Mesenchymal stem cell (in vitro differentiated cells and primary cell): ENCODE measurements around the gene SPATA16.

Source experiments
- DNase-seq: peaks from one replicate; pipeline ENCODE4 v3.0.0-alpha.2; 2013
- H2AFZ ChIP-seq: one replicate; pipeline ENCODE4 v1.6.1; 2013; ENCODE audit warnings: low read depth, mild to moderate bottlenecking, control low read depth, inconsistent platforms, low read length, moderate library complexity
- H2AK5ac ChIP-seq: 2 replicates; pipeline ENCODE4 v1.6.1; 2013; ENCODE audit warnings: low read length, moderate library complexity, mild to moderate bottlenecking, inconsistent platforms; ENCODE audit not compliant: severe bottlenecking
- H2BK120ac ChIP-seq: one replicate; pipeline ENCODE4 v1.6.1; 2013; ENCODE audit warnings: low read depth, mild to moderate bottlenecking, inconsistent platforms, low read length, moderate library complexity
- H2BK12ac ChIP-seq, 2 experiments: one replicate each; pipeline ENCODE4 v1.6.1; 2013; ENCODE audit warnings: inconsistent platforms in 2 of 2, low read length in 2 of 2, mild to moderate bottlenecking in 2 of 2, moderate library complexity in 2 of 2, control low read depth in 1 of 2
- H2BK15ac ChIP-seq: one replicate; pipeline ENCODE4 v1.6.1; 2013; ENCODE audit warnings: mild to moderate bottlenecking, low read depth, inconsistent platforms; ENCODE audit not compliant: poor library complexity, severe bottlenecking
- H2BK5ac ChIP-seq: 2 replicates; pipeline ENCODE4 v1.6.1; 2013; ENCODE audit warnings: low read depth, mild to moderate bottlenecking, low read length, control low read depth, inconsistent platforms; ENCODE audit not compliant: poor library complexity, severe bottlenecking
- H3K14ac ChIP-seq, 2 experiments: one replicate each; pipeline ENCODE4 v1.6.1; 2013; ENCODE audit warnings: inconsistent platforms in 2 of 2, low read length in 2 of 2, control low read depth in 1 of 2, mild to moderate bottlenecking in 1 of 2, moderate library complexity in 1 of 2
- H3K18ac ChIP-seq, 2 experiments: one replicate each; pipeline ENCODE4 v1.6.1; 2013; ENCODE audit warnings: inconsistent platforms in 2 of 2, low read length in 2 of 2, control low read depth in 1 of 2, low read depth in 1 of 2, mild to moderate bottlenecking in 1 of 2
- H3K23ac ChIP-seq, 2 experiments: one replicate each; pipeline ENCODE4 v1.6.1; 2013; ENCODE audit warnings: inconsistent platforms in 2 of 2, low read length in 2 of 2, mild to moderate bottlenecking in 2 of 2, moderate library complexity in 2 of 2, control low read depth in 1 of 2
- H3K27ac ChIP-seq: 2 replicates; pipeline ENCODE4 v1.5.1; 2013; ENCODE audit warnings: mild to moderate bottlenecking, moderate library complexity, low read length, control low read depth, inconsistent platforms; ENCODE audit not compliant: poor library complexity, severe bottlenecking
- H3K27me3 ChIP-seq, 2 experiments: 2 replicates each; pipeline versions ENCODE4 v1.6.1 to v1.7.0; 2013; ENCODE audit warnings: low read length in 2 of 2, mild to moderate bottlenecking in 2 of 2, moderate library complexity in 2 of 2, control low read depth in 1 of 2, inconsistent platforms in 1 of 2; ENCODE audit not compliant: control insufficient read depth in 1 of 2, insufficient read depth in 1 of 2
- H3K36me3 ChIP-seq, 2 experiments: 2 replicates each; pipeline versions ENCODE4 v1.6.1 to v1.7.0; 2013; ENCODE audit warnings: low read length in 2 of 2, control low read depth in 1 of 2, inconsistent platforms in 1 of 2, low read depth in 1 of 2, mild to moderate bottlenecking in 1 of 2; ENCODE audit not compliant: insufficient read depth in 2 of 2, control insufficient read depth in 1 of 2
- H3K4ac ChIP-seq, 2 experiments: one replicate each; pipeline ENCODE4 v1.6.1; 2013; ENCODE audit warnings: inconsistent platforms in 2 of 2, low read length in 2 of 2, mild to moderate bottlenecking in 2 of 2, moderate library complexity in 2 of 2, control low read depth in 1 of 2, low read depth in 1 of 2
- H3K4me1 ChIP-seq: 2 replicates; pipeline ENCODE4 v1.6.1; 2013; ENCODE audit warnings: low read depth, low read length, control low read depth; ENCODE audit not compliant: control insufficient read depth, insufficient read depth
- H3K4me2 ChIP-seq: 2 replicates; pipeline ENCODE4 v1.6.1; 2013; ENCODE audit warnings: low read length, mild to moderate bottlenecking, inconsistent platforms; ENCODE audit not compliant: poor library complexity, severe bottlenecking
- H3K4me3 ChIP-seq, 2 experiments: 2 replicates each; pipeline versions ENCODE4 v1.5.1 to v1.7.0; 2013; ENCODE audit warnings: low read length in 2 of 2, mild to moderate bottlenecking in 2 of 2, control low read depth in 1 of 2, low read depth in 1 of 2; ENCODE audit not compliant: insufficient read depth in 1 of 2
- H3K79me1 ChIP-seq: replicated peaks from 2 replicates; pipeline ENCODE4 v1.6.1; 2013; ENCODE audit warnings: mild to moderate bottlenecking, control low read depth, low read length, inconsistent platforms; ENCODE audit not compliant: poor library complexity, severe bottlenecking
- H3K9ac ChIP-seq: 2 replicates; pipeline ENCODE4 v1.7.0; 2013; ENCODE audit warnings: mild to moderate bottlenecking, low read length, moderate library complexity
- H3K9me3 ChIP-seq: 2 replicates; pipeline ENCODE4 v1.7.0; 2013; ENCODE audit warnings: mild to moderate bottlenecking, low read length; ENCODE audit not compliant: control insufficient read depth
- H4K8ac ChIP-seq: one replicate; pipeline ENCODE4 v1.6.1; 2013; ENCODE audit warnings: inconsistent platforms, mild to moderate bottlenecking, low read length, moderate library complexity
- H4K91ac ChIP-seq: one replicate; pipeline ENCODE4 v1.6.1; 2013; ENCODE audit warnings: mild to moderate bottlenecking, low read length, inconsistent platforms
- WGBS: methylation state at CpG from one replicate; pipeline ENCODE4 v1.1.7; 2013; ENCODE audit warnings: mixed read lengths; 5-methylcytosine and 5-hydroxymethylcytosine counted together

The SPATA16 gene

GRCh38 chr3:172929451-172929850 is 211.6 kb downstream of the SPATA16 start:
- Histone ChIP-seq H3K4me1 (no peaks in the 10 kb centered on the region), H3K4ac (no peak overlapping the region), H3K27me3 (no peaks in the 10 kb centered on the region), H2BK12ac (no peak overlapping the region), H2AFZ (no peak overlapping the region), H3K36me3 (no peaks in the 10 kb centered on the region), H3K27ac (no peak overlapping the region), H3K14ac (no peak overlapping the region), H2BK120ac (no peak overlapping the region), H3K4me3 (no peak overlapping the region), H2BK5ac (no peak overlapping the region), H3K4me2 (no peak overlapping the region), H3K18ac (no peak overlapping the region), H2BK15ac (no peak overlapping the region), H4K8ac (no peak overlapping the region), H3K23ac (no peak overlapping the region), H2AK5ac (no peak overlapping the region), H4K91ac (no peak overlapping the region), H3K9me3 (no peaks in the 10 kb centered on the region), H3K79me1 (no peaks in the 10 kb centered on the region), H3K9ac (no peak overlapping the region)
- DNase-seq, result no peak
- WGBS, result 85% methylated on average over 1 of the region's 1 CpG

- Histone ChIP-seq H3K4ac (no peak overlapping the region), H2BK12ac (no peak overlapping the region), H3K27ac (no peak overlapping the region), H3K36me3 (no peaks in the 10 kb centered on the region), H2BK5ac (no peak overlapping the region), H2AFZ (no peak overlapping the region), H3K18ac (no peak overlapping the region), H2BK120ac (no peak overlapping the region), H3K4me1 (no peaks in the 10 kb centered on the region), H2BK15ac (no peak overlapping the region), H3K9me3 (no peaks in the 10 kb centered on the region), H2AK5ac (no peak overlapping the region), H3K14ac (no peak overlapping the region), H3K9ac (no peak overlapping the region), H3K27me3 (no peaks in the 10 kb centered on the region), H3K79me1 (no peaks in the 10 kb centered on the region), H3K4me2 (no peak overlapping the region), H4K91ac (no peak overlapping the region), H3K4me3 (no peak overlapping the region), H3K23ac (no peak overlapping the region), H4K8ac (no peak overlapping the region)
- WGBS, result 100% methylated on average over 1 of the region's 3 CpGs
- DNase-seq, result no peak
Observed at GRCh38 chr3:172924546-172924945, 216.5 kb downstream of the SPATA16 start.

- Histone ChIP-seq H2BK120ac (no peak overlapping the region), H3K79me1 (no peaks in the 10 kb centered on the region), H3K23ac (no peak overlapping the region), H3K27ac (no peak overlapping the region), H2AK5ac (no peak overlapping the region), H3K9ac (no peak overlapping the region), H3K14ac (no peak overlapping the region), H2BK5ac (no peak overlapping the region), H3K18ac (no peak overlapping the region), H4K91ac (no peak overlapping the region), H2AFZ (no peak overlapping the region), H2BK12ac (no peak overlapping the region), H4K8ac (no peak overlapping the region), H2BK15ac (no peak overlapping the region), H3K4ac (no peak overlapping the region), H3K36me3 (no peaks in the 10 kb centered on the region), H3K4me3 (no peak overlapping the region), H3K4me1 (no peaks in the 10 kb centered on the region), H3K27me3 (no peaks in the 10 kb centered on the region), H3K4me2 (no peak overlapping the region), H3K9me3 (no peaks in the 10 kb centered on the region)
- no CpG with 5 or more reads among the region's 2 CpGs for WGBS
- DNase-seq, result no peak
Observed at GRCh38 chr3:172919297-172919683, 221.7 kb downstream of the SPATA16 start.

- Histone ChIP-seq H3K79me1 (no peaks in the 10 kb centered on the region), H3K9ac (no peak overlapping the region)
- 6% methylated on average over 1 of the region's 3 CpGs for WGBS
Observed at GRCh38 chr3:172918568-172919296, 222.3 kb downstream of the SPATA16 start.

More at GRCh38 chr3:172918568-172919296, 222.3 kb downstream of the SPATA16 start:
- H3K4ac ChIP-seq, result peak overlapping the region in 1 of 2 experiments; percentile 74
- no peak overlapping the region for H4K91ac ChIP-seq
- H3K27ac ChIP-seq, result no peak overlapping the region
- no peaks in the 10 kb centered on the region for H3K9me3 ChIP-seq
- H3K18ac ChIP-seq, result peak overlapping the region in 1 of 2 experiments; percentile 75
- H2AFZ ChIP-seq, result no peak overlapping the region
- H3K14ac ChIP-seq, result no peak overlapping the region
- no peak overlapping the region for H3K4me2 ChIP-seq
- H2AK5ac ChIP-seq, result no peak overlapping the region
- no peak for DNase-seq
- H3K4me3 ChIP-seq, result no peak overlapping the region
- H3K36me3 ChIP-seq, result no peaks in the 10 kb centered on the region
- H2BK12ac ChIP-seq, result peak overlapping the region in 1 of 2 experiments; percentile 95
- no peaks in the 10 kb centered on the region for H3K4me1 ChIP-seq
- H2BK120ac ChIP-seq, result no peak overlapping the region
- H3K23ac ChIP-seq, result no peak overlapping the region
- H4K8ac ChIP-seq, result no peak overlapping the region
- H3K27me3 ChIP-seq, result no peaks in the 10 kb centered on the region
- no peak overlapping the region for H2BK15ac ChIP-seq
- H2BK5ac ChIP-seq, result no peak overlapping the region
